ENCODE results near the gene BCAN.

The BCAN gene

DNA sequence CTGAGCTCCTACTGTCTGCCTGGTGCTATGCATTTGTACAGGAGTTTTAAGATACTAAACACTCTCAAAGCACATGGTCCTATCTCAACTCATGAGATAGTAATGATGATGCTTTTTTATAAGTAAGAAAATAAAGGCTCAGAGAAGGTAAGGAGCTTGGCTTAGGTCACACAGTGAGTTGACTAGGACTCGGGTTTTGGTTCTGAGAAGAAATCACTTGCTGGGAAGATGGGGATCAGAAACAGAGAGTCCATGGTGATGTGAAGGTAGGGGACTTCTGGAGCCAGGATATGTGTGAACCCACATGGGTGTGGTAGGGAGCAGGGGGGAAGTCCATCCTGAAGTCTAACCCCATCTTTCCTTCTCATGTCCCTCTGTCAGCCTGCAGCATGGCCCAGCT is 3.7 kb downstream of the BCAN start:
- DNase-seq: no peak

DNA sequence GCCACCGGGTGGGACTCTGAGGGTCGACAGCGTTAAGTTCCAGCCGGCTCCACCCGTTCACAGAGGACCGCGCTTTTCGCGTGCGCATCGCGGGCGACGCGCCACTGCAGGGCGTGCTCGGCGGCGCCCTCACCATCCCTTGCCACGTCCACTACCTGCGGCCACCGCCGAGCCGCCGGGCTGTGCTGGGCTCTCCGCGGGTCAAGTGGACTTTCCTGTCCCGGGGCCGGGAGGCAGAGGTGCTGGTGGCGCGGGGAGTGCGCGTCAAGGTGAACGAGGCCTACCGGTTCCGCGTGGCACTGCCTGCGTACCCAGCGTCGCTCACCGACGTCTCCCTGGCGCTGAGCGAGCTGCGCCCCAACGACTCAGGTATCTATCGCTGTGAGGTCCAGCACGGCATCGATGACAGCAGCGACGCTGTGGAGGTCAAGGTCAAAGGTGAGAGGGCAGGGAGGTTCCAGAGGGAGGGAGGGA is 4.9 kb downstream of the BCAN start:
- DNase-seq: no peak

DNA sequence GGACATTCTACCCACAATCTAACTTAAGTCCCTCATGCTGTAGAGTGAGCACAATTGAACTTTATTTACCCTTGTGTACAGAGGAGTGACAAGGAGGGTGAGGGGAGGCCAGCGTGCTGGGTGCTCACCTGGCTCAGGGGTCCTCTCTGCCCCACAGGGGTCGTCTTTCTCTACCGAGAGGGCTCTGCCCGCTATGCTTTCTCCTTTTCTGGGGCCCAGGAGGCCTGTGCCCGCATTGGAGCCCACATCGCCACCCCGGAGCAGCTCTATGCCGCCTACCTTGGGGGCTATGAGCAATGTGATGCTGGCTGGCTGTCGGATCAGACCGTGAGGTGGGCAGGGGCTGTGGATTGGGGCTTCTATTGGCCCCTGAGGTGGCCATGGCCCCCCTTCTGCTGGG is 5.4 kb downstream of the BCAN start:
- DNase-seq: no peak

DNA sequence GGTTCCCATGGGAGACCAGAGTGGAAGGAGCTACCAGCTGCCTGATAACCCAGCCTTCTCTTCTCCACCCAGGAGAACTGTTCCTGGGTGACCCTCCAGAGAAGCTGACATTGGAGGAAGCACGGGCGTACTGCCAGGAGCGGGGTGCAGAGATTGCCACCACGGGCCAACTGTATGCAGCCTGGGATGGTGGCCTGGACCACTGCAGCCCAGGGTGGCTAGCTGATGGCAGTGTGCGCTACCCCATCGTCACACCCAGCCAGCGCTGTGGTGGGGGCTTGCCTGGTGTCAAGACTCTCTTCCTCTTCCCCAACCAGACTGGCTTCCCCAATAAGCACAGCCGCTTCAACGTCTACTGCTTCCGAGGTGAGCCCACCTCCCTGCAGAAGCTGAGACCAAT is 6.6 kb downstream of the BCAN start:
- DNase-seq: no peak

GRCh38 chr1:156648951-156649350 is 7.0 kb downstream of the BCAN start:
- DNase-seq: no peak

DNA sequence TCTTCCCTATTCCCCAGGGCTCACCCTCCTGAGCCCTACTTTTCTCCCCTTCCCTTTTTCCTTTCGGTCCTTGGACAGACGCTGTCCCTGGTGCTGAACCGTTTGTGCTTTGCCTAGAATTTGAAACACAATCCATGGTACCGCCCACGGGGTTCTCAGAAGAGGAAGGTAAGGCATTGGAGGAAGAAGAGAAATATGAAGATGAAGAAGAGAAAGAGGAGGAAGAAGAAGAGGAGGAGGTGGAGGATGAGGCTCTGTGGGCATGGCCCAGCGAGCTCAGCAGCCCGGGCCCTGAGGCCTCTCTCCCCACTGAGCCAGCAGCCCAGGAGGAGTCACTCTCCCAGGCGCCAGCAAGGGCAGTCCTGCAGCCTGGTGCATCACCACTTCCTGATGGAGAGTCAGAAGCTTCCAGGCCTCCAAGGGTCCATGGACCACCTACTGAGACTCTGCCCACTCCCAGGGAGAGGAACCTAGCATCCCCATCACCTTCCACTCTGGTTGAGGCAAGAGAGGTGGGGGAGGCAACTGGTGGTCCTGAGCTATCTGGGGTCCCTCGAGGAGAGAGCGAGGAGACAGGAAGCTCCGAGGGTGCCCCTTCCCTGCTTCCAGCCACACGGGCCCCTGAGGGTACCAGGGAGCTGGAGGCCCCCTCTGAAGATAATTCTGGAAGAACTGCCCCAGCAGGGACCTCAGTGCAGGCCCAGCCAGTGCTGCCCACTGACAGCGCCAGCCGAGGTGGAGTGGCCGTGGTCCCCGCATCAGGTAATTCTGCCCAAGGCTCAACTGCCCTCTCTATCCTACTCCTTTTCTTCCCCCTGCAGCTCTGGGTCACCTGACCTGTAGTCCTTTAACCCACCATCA is 10.4 kb downstream of the BCAN start:
- DNase-seq: no peak

DNA sequence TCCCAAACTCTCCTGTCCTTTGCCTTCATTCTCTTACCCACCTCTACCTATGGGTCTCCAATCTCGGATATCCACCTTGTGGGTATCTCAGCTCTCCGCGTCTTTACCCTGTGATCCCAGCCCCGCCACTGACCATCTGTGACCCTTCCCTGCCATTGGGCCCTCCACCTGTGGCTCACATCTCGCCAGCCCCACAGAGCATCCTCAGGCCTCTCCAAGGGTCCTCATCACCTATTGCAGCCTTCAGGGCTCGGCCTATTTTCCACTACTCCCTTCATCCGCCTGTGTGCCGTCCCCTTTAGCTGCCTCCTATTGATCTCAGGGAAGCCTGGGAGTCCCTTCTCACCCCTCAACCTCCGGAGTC is 11.1 kb downstream of the BCAN start:
- no peak for DNase-seq

GRCh38 chr1:156654700-156655099 is 12.8 kb downstream of the BCAN start:
- no peak for DNase-seq

- DNase-seq: no peak
Measured at GRCh38 chr1:156655151-156655903, 13.4 kb downstream of the BCAN start.

DNA sequence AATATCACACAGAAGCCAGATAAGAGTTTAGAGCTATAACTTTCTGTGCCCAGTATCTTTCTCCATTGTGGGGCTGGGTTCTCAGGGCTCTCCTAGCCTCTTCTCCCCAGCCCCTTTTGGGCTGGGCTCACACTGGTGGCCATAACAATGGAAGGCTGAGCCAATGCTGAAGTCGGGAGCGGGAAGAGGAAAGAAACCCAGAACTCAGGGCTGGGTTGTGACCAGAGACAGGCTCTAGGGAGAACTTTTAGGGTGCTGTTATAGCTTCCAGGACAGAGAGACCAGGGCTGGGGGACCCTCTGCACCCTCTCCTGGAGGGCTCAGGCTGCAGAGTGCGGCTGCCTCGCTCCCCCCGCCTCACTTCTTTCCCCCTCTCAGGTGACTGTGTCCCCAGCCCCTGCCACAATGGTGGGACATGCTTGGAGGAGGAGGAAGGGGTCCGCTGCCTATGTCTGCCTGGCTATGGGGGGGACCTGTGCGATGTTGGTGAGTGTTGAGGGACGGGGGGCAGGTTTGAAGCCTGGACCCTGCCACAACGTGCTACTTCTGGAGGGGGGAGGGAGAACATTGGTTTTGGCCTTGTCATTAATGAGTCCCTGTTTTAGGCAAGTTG is 14.1 kb downstream of the BCAN start:
- DNase-seq: no peak

DNA sequence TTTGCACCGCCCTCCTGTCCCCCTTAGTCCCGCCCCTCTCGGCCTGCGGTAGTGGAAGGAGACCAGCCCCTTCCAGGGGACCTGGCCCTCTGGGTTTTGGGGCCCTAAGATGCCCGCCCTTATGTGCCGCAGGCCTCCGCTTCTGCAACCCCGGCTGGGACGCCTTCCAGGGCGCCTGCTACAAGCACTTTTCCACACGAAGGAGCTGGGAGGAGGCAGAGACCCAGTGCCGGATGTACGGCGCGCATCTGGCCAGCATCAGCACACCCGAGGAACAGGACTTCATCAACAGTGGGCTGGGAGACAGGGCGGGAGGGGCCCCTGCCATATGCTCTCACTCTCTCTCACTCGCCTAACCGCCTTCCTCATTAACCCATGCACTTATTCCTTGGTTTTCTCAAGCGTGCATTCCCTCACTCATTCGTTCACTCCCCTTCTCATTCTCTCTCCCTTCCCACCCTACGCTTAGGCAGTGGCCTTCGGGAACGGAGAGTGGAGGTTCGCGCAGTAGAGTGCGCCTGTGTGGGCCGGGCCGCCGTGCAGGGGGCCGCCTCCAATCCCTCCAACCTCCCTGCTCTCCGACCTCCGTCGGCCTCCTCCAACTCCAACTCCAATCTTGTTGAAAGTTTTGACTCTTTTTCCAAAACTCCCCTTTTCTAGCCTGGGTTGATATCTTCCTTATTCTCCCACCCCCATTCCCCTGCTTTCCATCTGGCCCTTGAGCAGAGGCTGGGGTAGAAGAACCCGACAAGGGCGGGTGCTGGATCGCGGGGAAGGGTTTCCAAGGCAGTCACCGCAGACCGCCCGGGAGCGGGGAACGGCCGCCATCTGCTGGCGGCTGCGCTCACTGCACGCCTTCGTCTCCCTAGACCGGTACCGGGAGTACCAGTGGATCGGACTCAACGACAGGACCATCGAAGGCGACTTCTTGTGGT is 15.2 kb downstream of the BCAN start:
- peak; percentile 87 for DNase-seq

DNA sequence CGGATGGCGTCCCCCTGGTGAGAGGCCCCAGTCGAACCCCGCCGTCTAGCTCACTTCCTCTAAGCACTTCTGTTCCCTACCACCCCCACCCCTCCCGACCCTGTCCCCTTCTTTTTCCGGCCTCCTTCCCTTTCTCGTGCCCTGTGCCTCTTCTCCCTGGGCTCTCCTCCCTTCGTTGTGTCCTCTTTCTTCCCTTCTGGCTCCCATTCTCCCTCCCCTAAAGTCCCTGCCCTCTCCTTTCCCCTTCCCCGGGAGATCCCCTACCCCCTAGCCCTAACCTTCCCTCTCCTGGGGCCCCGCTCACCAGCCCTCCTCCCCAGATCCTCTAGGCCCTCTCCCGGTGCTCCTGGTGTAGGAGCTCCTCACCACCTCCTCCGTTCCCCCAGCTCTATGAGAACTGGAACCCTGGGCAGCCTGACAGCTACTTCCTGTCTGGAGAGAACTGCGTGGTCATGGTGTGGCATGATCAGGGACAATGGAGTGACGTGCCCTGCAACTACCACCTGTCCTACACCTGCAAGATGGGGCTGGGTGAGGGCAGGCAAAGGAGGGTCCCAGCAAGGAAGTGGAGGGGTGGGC is 15.9 kb downstream of the BCAN start:
- peak; percentile 93 for DNase-seq

- DNase-seq: no peak
Measured at GRCh38 chr1:156658496-156658895, 16.6 kb downstream of the BCAN start.

DNA sequence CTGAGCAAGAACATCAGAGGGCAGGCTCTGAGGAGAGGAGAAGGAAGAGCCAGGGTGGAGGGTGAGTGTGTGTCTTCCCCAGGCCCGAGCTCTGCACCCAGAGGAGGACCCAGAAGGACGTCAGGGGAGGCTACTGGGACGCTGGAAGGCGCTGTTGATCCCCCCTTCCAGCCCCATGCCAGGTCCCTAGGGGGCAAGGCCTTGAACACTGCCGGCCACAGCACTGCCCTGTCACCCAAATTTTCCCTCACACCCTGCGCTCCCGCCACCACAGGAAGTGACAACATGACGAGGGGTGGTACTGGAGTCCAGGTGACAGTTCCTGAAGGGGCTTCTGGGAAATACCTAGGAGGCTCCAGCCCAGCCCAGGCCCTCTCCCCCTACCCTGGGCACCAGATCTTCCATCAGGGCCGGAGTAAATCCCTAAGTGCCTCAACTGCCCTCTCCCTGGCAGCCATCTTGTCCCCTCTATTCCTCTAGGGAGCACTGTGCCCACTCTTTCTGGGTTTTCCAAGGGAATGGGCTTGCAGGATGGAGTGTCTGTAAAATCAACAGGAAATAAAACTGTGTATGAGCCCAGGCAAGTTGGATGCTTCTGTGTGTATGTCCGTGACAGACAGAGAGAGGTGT is 17.1 kb downstream of the BCAN start:
- no peak for DNase-seq

GRCh38 chr1:156659661-156659987 is 17.7 kb downstream of the BCAN start:
- DNase-seq: peak; percentile 70

DNA sequence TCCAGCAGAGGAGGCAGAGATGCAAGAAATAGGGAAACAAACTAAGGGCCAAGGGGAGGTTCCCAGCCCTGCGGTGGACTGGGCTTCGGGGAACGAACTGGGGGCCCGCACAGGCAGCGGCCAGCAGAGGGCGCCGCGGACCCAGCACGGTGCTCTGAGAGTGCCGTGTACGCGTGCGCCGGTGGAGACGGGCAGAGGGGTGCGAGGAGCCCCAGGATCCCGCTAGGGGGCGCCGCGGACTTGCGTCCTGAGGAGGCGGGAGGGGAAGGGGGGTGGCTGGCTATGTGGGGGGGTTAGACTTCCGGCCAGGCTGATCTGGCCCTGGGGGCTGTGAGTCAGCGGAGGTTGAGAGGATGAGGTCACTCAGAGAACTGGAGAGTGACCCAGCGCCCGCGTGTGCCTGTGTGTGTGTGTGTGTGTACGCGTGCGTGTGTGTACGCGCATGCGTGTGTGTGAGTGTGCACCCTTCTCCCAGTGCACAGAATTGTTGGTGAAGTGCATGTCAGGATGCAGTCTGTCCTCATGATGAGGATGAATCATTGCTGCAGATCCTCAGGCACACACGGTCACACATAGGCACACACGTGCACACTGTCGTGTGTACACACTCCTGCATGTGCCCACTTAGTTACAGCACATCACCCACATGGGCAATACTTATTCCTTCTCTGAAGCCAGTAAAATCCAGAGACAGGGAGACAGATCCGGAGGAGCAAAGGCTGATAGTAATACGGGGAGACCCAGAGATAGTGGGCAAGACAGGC is 18.3 kb downstream of the BCAN start:
- DNase-seq: peak; percentile 99

- no peak for DNase-seq
Measured at GRCh38 chr1:156660752-156661112, 18.8 kb downstream of the BCAN start.

- peak; percentile 56 for DNase-seq
Measured at GRCh38 chr1:156662005-156662799, 20.3 kb downstream of the BCAN start.

DNA sequence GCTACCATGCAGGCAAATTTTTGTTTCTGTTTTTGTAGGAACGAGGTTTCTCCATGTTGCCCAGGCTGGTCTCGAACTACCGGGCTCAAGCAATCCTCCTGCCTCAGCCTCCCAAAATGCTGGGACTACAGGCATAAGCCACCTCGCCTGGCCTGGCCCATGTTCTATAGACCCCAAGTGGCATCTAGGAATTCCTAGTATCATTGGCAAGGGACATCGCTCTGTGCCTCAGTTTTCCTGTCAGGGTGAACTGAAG is 20.8 kb downstream of the BCAN start:
- DNase-seq: no peak

DNA sequence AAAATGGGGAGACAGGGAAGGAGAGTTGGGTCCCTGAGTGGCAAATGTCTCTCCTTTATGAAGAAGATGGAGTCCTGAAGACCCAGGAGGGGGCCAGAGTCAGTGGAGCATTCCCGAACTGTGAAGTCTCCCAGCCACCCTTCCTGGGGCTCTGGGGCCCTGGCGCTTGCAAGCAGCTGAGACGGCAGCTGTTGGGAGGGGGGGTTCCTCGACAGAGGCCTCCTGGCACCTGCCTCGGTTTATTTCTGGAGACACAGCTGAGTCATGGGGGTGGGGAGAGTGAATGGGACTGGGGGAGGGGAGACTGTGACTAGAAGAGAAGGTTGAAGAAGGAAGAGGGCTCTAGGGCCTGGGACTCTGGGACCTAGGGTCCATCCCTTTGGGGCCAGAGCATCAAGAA is 21.3 kb downstream of the BCAN start:
- peak; percentile 85 for DNase-seq

Measured in DMS53 (cell line).